ENCODE measurements around the gene GCN1.
A peak's percentile ranks its signal among the peaks of the same experiment; 100 is the strongest.

The GCN1 gene

DNA sequence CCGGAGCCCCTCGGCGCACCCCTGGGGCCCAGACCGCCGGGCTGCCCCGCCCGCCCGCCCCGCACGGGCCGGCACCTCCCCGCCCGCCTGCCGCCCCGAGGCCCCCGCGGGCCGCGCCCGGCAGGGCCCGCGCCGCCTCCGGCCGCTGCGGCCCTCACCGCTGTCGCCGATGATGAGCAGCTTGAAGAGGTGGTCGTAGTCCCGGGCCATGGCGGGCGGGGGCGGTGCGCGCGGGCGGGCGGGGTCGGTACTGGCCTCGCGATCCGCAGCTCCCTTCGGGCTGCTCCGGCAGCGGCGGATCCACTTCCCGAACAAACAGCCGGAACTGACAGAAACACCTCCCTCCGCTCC, 78.1 kb downstream of the GCN1 start, which contains the start of gene RAB35:
TSS of gene RAB35 (minus strand) at position 313 of the 351 bp plus-strand sequence. CDS start at position 210, 103 bp downstream.
- H3K9me3 Mint-ChIP-seq = no peaks in the 10 kb centered on the region
- no peak for DNase-seq
- H3K27ac Mint-ChIP-seq = peak within 1 kb of the TSS; percentile 83 to 88
- H3K36me3 Mint-ChIP-seq (ENCODE audit: insufficient read depth) = peaks cover 46% of the 10 kb centered on the region
- no peaks in the 10 kb centered on the region for H3K27me3 Mint-ChIP-seq
- no peak for ATAC-seq (replicated peaks)
- H3K4me1 Mint-ChIP-seq (ENCODE audit: low read depth in 2 of 2) = peaks cover 56 to 72% of the 10 kb centered on the region in 2 donors
- H3K4me3 Mint-ChIP-seq = peak within 1 kb of the TSS; percentile 78 to 80

DNA sequence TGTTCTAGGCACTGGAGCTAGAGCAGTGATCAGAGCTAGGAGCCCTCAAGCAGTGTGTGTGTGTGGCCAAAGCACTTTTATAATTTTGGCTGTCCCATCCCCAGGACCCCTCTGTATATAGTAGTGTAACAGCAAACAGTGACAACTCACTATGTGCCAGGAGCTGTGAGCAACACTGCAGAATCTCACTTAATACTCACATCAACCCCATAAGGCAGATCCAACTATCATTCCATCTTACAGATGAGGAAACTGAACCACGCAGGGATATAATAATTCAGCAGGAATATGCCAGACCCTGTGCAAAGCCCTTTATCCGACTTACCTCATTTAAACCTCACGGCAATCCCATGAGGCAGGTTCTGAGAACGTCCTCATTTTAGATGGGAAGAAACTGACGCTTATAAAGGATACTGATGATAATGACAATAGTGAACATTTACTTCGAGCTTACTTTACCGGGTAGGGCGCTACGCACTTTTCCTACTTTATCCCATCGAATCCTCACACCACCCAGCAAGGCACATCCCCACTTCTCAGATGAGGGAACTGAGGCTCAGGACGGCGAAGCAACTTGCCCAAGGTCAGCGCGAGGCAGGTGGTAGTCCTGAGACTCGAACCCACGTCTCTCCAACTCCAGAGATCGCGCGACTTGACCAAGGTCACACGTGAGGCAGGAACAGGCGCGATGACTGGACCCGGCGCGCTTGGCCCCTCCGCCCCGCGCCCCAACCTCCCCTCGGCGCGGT, 78.6 kb downstream of the GCN1 start:
- DNase-seq (no peak), ATAC-seq (replicated peaks) (no peak)
- H3K36me3 Mint-ChIP-seq (ENCODE audit: insufficient read depth) = peaks cover 47% of the 10 kb centered on the region
- peak overlapping the region; percentile 71 to 78 for H3K4me3 Mint-ChIP-seq
- H3K27ac Mint-ChIP-seq = peak overlapping the region; percentile 35 to 36
- H3K27me3 Mint-ChIP-seq = no peaks in the 10 kb centered on the region
- peaks cover 59 to 72% of the 10 kb centered on the region in 2 donors for H3K4me1 Mint-ChIP-seq (ENCODE audit: low read depth in 2 of 2)
- no peaks in the 10 kb centered on the region for H3K9me3 Mint-ChIP-seq

DNA sequence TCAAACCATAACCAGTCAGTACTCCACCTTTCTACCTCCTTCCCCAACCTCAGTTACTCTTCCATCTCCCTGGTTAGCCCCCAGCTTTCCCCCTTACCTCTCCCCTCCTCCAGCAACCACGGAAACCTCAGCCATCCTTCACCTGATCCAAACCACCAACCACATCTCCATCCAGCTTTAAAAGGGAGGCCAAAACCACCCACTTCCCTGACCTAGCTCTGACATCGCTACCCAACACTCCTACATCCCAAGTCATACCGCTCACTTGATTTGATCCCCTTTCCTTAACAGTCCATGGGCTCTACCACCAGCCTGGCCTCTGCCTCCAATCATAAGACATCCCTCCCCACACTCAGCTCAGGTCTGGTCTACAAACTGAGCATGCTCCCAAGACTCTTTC, 79.4 kb downstream of the GCN1 start:
- DNase-seq = no peak
- no peaks in the 10 kb centered on the region for H3K27me3 Mint-ChIP-seq
- peak overlapping the region; percentile 71 to 78 for H3K4me3 Mint-ChIP-seq
- ATAC-seq (replicated peaks) = no peak
- H3K27ac Mint-ChIP-seq = peak overlapping the region; percentile 35 to 36
- peaks cover 63 to 74% of the 10 kb centered on the region in 2 donors for H3K4me1 Mint-ChIP-seq (ENCODE audit: low read depth in 2 of 2)
- no peaks in the 10 kb centered on the region for H3K9me3 Mint-ChIP-seq
- H3K36me3 Mint-ChIP-seq (ENCODE audit: insufficient read depth) = peaks cover 53% of the 10 kb centered on the region

DNA sequence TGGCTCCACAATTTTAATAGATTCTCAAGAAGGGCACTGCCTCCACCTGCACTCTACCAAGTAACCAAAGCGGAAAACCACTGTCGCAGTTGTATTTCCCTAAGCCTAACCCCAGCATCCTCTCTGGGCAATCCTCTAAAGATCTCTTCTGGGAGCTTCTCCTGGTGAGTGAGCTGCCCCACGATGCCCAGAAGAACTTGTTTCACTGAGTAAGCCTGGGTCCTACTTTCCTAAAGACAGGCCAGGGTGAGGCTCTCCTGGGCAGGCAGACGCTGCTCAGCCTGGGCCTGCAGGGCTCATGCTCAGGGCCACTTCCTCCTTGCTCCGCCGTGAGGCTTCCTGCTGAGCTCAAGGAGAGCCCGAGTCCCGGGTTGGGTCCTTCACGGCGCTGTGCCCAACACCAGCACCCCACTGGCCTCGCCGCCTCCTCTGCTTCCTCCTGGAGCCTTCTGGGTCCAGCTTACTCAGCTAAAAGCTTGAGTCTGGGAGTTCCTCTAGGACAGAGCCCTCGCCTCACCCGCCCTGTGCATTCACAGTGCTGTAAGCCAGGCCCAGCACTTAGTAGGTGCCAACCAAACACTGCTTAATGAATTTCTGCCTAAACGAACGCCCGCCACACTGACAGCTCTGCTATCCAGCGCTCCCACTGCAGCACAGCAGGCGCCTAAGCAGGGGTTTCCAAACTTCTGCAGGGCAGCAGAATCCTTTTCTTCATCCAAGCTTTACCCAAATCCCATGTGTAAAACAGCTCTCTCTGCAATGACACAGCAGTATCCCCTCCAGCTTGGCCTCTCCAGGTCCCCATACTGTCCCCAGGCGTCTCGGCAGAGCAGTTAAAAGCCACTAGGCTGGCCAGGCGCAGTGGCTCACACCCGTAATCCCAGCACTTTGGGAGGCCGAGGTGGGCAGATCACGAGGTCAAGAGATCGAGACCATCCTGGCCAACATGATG, 83.7 kb downstream of the GCN1 start:
- H3K27me3 Mint-ChIP-seq = no peaks in the 10 kb centered on the region
- ATAC-seq (replicated peaks) = peak; percentile 82
- no peaks in the 10 kb centered on the region for H3K9me3 Mint-ChIP-seq
- peaks cover 64% of the 10 kb centered on the region for H3K36me3 Mint-ChIP-seq (ENCODE audit: insufficient read depth)
- DNase-seq = peak; percentile 33 to 41 (median 41)
- H3K4me3 Mint-ChIP-seq = peak overlapping the region; percentile 77 to 83
- H3K27ac Mint-ChIP-seq = peak overlapping the region; percentile 88 to 94
- H3K4me1 Mint-ChIP-seq (ENCODE audit: low read depth in 2 of 2) = peaks cover 59 to 67% of the 10 kb centered on the region in 2 donors

DNA sequence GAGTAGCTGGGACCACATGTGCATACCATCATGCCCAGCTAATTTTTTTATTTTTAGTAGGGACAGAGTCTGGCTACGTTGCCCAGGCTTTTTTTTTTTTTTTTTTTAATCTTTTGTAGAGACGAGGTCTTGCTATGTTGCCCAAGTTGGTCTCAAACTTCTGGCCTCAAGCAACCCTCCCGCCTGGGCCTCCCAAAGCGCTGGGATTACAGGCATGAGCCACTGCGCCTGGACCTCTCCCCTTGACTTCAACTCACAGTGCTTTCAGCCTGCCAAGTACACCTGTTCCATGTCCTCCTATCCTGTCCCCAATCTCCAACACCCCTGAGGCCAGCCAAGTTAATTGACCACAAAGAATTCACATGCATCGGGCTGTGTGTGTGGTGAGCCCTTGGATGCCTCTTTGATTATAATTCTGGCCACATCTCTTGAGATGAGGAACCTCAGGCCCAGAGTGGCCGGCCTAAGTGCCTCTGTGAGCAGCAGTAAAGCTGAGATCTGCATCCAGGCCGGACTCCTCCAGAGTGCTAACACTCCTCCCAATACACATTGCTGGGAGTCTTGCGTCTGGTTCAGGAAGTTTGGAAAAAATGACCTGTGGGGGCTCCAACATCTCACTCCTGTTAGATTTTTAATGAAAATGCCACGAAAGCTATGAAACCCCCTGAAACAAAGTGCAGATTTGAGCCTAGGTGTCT, 84.8 kb downstream of the GCN1 start:
- Mint-ChIP-seq H3K27me3 (no peaks in the 10 kb centered on the region), H3K4me3 (peak overlapping the region; percentile 77 to 83), H3K4me1 (ENCODE audit: low read depth in 2 of 2) (peaks cover 56 to 65% of the 10 kb centered on the region in 2 donors), H3K36me3 (ENCODE audit: insufficient read depth) (peaks cover 63% of the 10 kb centered on the region), H3K9me3 (no peaks in the 10 kb centered on the region), H3K27ac (peak overlapping the region in 1 of 2 donors; percentile 88)
- ATAC-seq (replicated peaks) = no peak
- DNase-seq = no peak

DNA sequence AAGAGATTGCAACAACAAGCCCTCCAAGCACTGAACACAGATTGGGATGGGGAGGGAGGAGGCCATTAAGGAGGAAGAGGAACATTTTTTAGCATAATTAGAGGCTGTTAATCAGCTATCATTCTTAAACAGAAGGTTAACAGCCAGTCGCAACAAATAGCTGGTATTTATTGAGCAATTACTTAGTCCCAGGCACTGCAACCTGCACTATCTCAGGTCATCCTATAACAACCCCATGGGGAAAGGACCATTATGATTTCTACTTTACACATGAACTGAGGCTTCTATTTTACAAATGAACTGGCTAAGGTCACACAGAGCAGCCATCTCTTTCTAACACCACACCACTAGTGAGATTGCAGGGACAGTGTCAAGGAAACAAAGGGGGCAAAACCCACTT, 88.4 kb downstream of the GCN1 start:
- Mint-ChIP-seq H3K4me1 (ENCODE audit: low read depth in 2 of 2) (peaks cover 53 to 56% of the 10 kb centered on the region in 2 donors), H3K36me3 (ENCODE audit: insufficient read depth) (peaks cover 62% of the 10 kb centered on the region), H3K27ac (peak overlapping the region in 1 of 2 donors; percentile 29), H3K27me3 (no peaks in the 10 kb centered on the region), H3K9me3 (no peaks in the 10 kb centered on the region), H3K4me3 (no peak overlapping the region)
- no peak for ATAC-seq (replicated peaks)
- no peak for DNase-seq

DNA sequence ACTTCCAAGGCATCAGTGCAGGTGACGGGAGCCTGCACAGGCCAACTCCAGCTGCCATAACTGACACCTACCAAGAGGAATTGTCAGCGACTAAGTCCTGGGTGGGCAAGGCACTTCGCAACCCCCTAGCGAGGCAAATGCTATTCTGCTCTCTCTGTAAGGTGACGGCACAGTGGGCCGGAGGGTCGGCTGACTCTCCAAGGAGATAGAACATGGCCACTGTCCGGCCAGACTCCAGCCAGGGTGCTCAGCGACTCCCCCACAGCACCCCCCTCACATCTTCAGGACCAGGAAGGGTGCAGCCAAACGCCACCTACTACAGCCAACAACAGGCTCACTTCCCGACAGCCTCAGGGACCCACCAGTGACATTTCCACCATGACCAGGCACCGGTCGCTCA, 91.1 kb downstream of the GCN1 start:
- DNase-seq = no peak
- Mint-ChIP-seq H3K4me3 (peak overlapping the region in 1 of 2 donors; percentile 43), H3K27ac (peak overlapping the region in 1 of 2 donors; percentile 73), H3K36me3 (ENCODE audit: insufficient read depth) (peaks cover 70% of the 10 kb centered on the region), H3K9me3 (no peaks in the 10 kb centered on the region), H3K27me3 (no peaks in the 10 kb centered on the region), H3K4me1 (ENCODE audit: low read depth in 2 of 2) (peaks cover 42 to 43% of the 10 kb centered on the region in 2 donors)
- no peak for ATAC-seq (replicated peaks)

DNA sequence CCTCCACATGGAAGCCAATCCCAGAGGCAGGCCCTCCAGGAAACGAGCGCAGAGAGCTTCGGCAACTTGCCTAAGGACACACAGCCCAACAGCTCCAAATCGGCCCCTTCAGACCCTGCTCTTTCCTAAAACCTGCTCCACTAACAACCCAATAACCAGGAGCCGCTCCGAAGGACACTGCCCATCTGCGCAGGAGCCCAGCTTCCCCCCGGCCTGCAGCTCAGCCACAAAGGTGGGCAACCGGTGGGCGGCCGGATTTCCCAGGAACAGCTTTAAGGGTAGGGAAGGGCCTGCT, 91.5 kb downstream of the GCN1 start:
- peak overlapping the region; percentile 73 to 94 for H3K27ac Mint-ChIP-seq
- no peak for ATAC-seq (replicated peaks)
- H3K4me3 Mint-ChIP-seq = peak overlapping the region; percentile 43 to 52
- H3K36me3 Mint-ChIP-seq (ENCODE audit: insufficient read depth) = peaks cover 70% of the 10 kb centered on the region
- H3K4me1 Mint-ChIP-seq (ENCODE audit: low read depth in 2 of 2) = peaks cover 40 to 41% of the 10 kb centered on the region in 2 donors
- H3K27me3 Mint-ChIP-seq = no peaks in the 10 kb centered on the region
- no peak for DNase-seq
- no peaks in the 10 kb centered on the region for H3K9me3 Mint-ChIP-seq

DNA sequence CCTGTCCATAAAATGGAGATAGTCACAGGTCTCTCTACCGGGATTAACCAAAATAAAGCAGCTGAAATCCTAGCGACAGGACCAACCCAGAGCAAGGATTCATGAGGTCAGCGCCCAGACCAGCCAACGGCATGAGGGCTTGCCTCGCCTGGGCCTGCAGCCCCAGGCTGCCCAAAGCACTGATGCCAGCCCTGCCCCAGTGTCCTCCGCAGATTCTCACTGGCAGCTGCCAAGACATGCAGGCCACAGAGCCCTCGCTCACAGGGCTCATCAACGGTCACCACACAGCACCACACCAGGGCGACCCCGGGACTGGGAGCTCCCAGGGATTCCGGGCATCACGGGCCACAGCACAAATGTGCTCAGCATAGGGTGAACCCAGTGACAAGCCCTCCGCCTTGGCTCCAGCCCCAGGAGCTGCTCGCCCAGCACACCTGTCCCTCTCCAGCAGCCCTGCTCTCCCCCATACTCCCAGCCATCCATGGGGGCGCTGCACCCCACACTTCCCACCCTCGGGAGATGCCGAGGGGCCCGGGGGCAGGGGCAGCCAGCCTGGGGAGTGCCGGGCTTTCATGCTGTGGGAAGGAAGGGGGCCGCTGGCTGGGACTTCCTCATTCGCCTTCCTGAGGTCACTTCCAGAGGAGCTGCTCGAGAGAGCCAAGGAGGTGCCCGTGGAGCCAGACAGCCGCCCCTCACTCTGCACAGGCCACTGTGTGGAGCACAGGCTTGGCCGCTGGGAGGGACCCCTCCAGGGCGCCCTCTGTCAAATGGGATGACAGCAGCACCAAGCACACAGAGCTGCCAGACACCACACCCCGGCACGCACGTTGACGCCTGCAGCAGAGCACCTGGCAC, 92.1 kb downstream of the GCN1 start:
- H3K27ac Mint-ChIP-seq = peak overlapping the region; percentile 73 to 94
- peaks cover 37 to 38% of the 10 kb centered on the region in 2 donors for H3K4me1 Mint-ChIP-seq (ENCODE audit: low read depth in 2 of 2)
- ATAC-seq (replicated peaks) = no peak
- no peaks in the 10 kb centered on the region for H3K9me3 Mint-ChIP-seq
- H3K36me3 Mint-ChIP-seq (ENCODE audit: insufficient read depth) = peaks cover 72% of the 10 kb centered on the region
- H3K27me3 Mint-ChIP-seq = no peaks in the 10 kb centered on the region
- H3K4me3 Mint-ChIP-seq = peak overlapping the region; percentile 60 to 76
- no peak for DNase-seq

DNA sequence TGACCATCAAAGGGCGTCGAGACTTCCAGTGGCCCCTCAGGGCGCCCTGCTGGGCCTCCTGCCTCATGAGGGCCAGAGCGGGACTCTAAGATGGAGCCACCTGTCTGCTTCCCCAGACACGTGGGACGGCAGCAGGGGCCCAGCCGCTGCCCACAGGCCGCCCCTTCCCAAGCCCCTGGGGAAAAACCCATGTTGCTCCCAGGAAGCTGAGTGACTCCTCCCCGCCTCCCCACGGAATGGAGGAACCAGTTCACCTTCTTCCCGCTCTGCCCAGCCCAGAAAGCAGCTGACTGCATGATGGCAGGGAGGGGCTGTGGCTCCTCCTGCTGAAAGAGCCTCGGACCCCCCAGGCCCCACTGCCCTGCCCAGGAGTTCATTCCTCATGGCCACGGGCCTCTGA, 92.9 kb downstream of the GCN1 start:
- Mint-ChIP-seq H3K27me3 (no peaks in the 10 kb centered on the region), H3K9me3 (no peaks in the 10 kb centered on the region), H3K27ac (peak overlapping the region; percentile 73 to 94), H3K4me1 (ENCODE audit: low read depth in 2 of 2) (peaks cover 37 to 38% of the 10 kb centered on the region in 2 donors), H3K4me3 (peak overlapping the region; percentile 60 to 76), H3K36me3 (ENCODE audit: insufficient read depth) (peaks cover 72% of the 10 kb centered on the region)
- ATAC-seq (replicated peaks) = peak; percentile 13
- DNase-seq = no peak

DNA sequence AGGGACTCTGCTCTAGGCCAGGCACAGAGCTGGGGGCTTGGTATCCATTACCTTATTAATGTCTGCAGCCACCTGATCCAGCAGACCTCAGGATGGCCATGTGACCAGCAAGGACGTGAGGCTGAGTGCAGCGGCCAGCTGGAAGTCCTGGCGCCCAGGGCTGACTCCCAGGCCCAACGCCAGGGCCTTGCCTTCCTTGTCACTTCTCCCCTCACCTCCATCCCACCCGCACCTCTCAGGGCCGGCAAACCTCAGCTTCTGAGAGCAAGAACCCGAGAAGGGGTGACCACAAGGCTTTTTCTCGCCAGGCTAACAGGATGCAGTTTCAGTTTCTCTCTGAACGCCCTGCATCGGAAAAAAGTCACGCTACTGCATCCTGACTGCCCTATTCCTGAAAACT, 93.3 kb downstream of the GCN1 start:
- Mint-ChIP-seq H3K27me3 (no peaks in the 10 kb centered on the region), H3K4me3 (peak overlapping the region; percentile 60 to 76), H3K9me3 (no peaks in the 10 kb centered on the region), H3K36me3 (ENCODE audit: insufficient read depth) (peaks cover 72% of the 10 kb centered on the region), H3K4me1 (ENCODE audit: low read depth in 2 of 2) (peaks cover 34 to 38% of the 10 kb centered on the region in 2 donors), H3K27ac (peak overlapping the region; percentile 73 to 94)
- no peak for DNase-seq
- peak; percentile 60 for ATAC-seq (replicated peaks)

DNA sequence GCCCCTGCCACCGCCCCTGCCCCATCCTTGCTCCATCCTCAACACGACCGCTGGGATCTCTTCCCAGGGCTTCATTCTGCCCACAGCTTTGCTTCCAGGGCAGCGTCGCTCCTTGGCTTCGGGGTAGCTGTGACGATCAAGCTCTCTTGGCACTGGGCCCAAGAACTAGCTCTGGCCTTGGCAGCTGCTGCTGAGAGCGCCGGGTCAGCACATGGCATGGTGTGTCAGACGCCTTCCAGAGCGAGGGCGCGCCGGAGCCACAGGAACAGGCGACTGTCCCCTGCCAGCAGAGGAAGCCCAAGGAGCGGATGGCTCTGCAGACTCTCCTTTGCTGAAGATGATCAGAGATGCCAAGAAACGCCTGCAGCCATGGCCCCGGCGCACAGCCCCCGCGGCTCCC, 93.9 kb downstream of the GCN1 start:
- Mint-ChIP-seq H3K27ac (peak overlapping the region; percentile 73 to 94), H3K36me3 (ENCODE audit: insufficient read depth) (peaks cover 72% of the 10 kb centered on the region), H3K27me3 (no peaks in the 10 kb centered on the region), H3K9me3 (no peaks in the 10 kb centered on the region), H3K4me3 (peak overlapping the region; percentile 25 to 76), H3K4me1 (ENCODE audit: low read depth in 2 of 2) (peaks cover 30 to 36% of the 10 kb centered on the region in 2 donors)
- ATAC-seq (replicated peaks) (no peak), DNase-seq (no peak)
